HG02840 (cell line): ENCODE data around the gene SPINK9.

Experiments used
- ATAC-seq: cut with Tn5 transposase; IDR thresholded peaks from one replicate; pipeline ENCODE4 v1.9.1; 2021; ENCODE audit warnings: mild to moderate bottlenecking, moderate library complexity, moderate number of reproducible peaks; ENCODE audit not compliant: unreplicated experiment, low FRiP score

SPINK9 gene

GRCh38 chr5:148353634-148354033, 18.3 kb downstream of the SPINK9 start:
- ATAC-seq: no peak

- ATAC-seq: no peak
Measured at GRCh38 chr5:148364343-148364742, 29.0 kb downstream of the SPINK9 start.

- ATAC-seq: no peak
Measured at GRCh38 chr5:148368299-148368698, 32.9 kb downstream of the SPINK9 start.

- no peak for ATAC-seq
Measured at GRCh38 chr5:148372166-148372725, 36.9 kb downstream of the SPINK9 start.

- no peak for ATAC-seq
Measured at GRCh38 chr5:148372893-148373292, 37.5 kb downstream of the SPINK9 start.

GRCh38 chr5:148374690-148375360, 39.5 kb downstream of the SPINK9 start:
- peak; percentile 68 for ATAC-seq

- ATAC-seq: no peak
Measured at GRCh38 chr5:148376198-148376597, 40.8 kb downstream of the SPINK9 start.

GRCh38 chr5:148378670-148379069, 43.3 kb downstream of the SPINK9 start:
- ATAC-seq: no peak

GRCh38 chr5:148379340-148379739, 44.0 kb downstream of the SPINK9 start:
- ATAC-seq: no peak

GRCh38 chr5:148381906-148382305, 46.5 kb downstream of the SPINK9 start:
- ATAC-seq: no peak

- no peak for ATAC-seq
Measured at GRCh38 chr5:148382961-148383360, 47.6 kb downstream of the SPINK9 start.

- ATAC-seq: peak; percentile 100
Measured at GRCh38 chr5:148383564-148384379, 48.4 kb downstream of the SPINK9 start, which contains the start of gene FBXO38. Gene FBXO38 (plus strand): TSS chr5:148383958. CDS start chr5:148394777, 10,819 bp downstream.

- ATAC-seq: peak; percentile 11
Measured at GRCh38 chr5:148384380-148384737, 49.0 kb downstream of the SPINK9 start.

GRCh38 chr5:148385094-148385493, 49.7 kb downstream of the SPINK9 start:
- no peak for ATAC-seq

GRCh38 chr5:148386041-148386440, 50.7 kb downstream of the SPINK9 start:
- no peak for ATAC-seq

- no peak for ATAC-seq
Measured at GRCh38 chr5:148387325-148387724, 52.0 kb downstream of the SPINK9 start.

GRCh38 chr5:148388696-148389095, 53.3 kb downstream of the SPINK9 start:
- no peak for ATAC-seq
